Neural crest cell (in vitro differentiated cells): ENCODE measurements around the gene TRIM23. TPM values are rescaled to one million over a fixed set of nuclear protein-coding genes. Genes with fewer than 3 reads are reported as not detected.
A peak's percentile ranks its signal among the peaks of the same experiment; 100 is the strongest.

ENCODE experiments used
- DNase-seq: peaks from one replicate; pipeline ENCODE4 v3.0.0; 2021; ENCODE audit warnings: low read depth, mixed read lengths, low spot score
- H3K27ac Mint-ChIP-seq: one replicate; pipeline ENCODE4 v1.8.0; 2021; ENCODE audit warnings: mild to moderate bottlenecking, mixed read lengths; ENCODE audit not compliant: unreplicated experiment
- H3K27me3 Mint-ChIP-seq: 2 replicates; pipeline ENCODE4 v1.8.0; 2021; ENCODE audit warnings: low read depth, mild to moderate bottlenecking, mixed read lengths
- H3K36me3 Mint-ChIP-seq: 2 replicates; pipeline ENCODE4 v1.8.0; 2021; ENCODE audit warnings: low read depth, mild to moderate bottlenecking, mixed read lengths
- H3K4me1 Mint-ChIP-seq: 2 replicates; pipeline ENCODE4 v1.8.0; 2021; ENCODE audit warnings: mixed read lengths
- H3K4me3 Mint-ChIP-seq: one replicate; pipeline ENCODE4 v1.8.0; 2021; ENCODE audit warnings: mild to moderate bottlenecking, mixed read lengths
- H3K9me3 Mint-ChIP-seq: 2 replicates; pipeline ENCODE4 v1.8.0; 2021; ENCODE audit warnings: mixed read lengths
- total RNA-seq: library from RNA; stranded (reverse); gene quantifications from 2 replicates; pipeline ENCODE4 v1.2.1, GENCODE V29; 2021
- TF ChIP-seq, protein P1 (sequence below): fragments of 200-600 bp; sonication (generic); conservative IDR thresholded peaks from 2 replicates; pipeline ENCODE4 v1.5.0; 2021; ENCODE audit warnings: antibody characterized with exemption, mild to moderate bottlenecking

TRIM23 gene
- total RNA-seq, 1 donor from 2014 or later, result 12.7 TPM

DNA sequence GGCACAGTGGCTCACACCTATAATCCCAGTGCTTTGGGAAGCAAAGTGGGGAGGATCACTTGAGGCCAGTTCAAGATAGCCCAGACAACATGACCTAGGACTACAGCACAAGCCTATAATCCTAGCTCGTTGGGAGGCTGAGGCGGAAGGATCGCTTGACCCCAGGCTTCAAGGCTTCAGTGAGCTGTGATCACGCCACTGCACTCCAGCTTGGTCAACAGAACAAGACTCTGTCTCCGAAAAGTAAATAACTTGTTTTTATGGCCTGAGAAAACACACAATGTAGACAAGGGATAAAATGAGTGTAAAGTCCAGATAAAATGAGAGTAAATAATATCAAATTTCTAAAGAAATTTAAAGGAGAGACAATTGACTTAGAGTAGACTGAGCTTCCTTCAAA lies 27.0 kb upstream of the TRIM23 start:
- H3K36me3 Mint-ChIP-seq, result peaks cover 2% of the 10 kb centered on the region
- no peak overlapping the region for H3K27ac Mint-ChIP-seq
- no peak for DNase-seq
- H3K27me3 Mint-ChIP-seq, result no peaks in the 10 kb centered on the region
- TF ChIP-seq, protein P1, sequence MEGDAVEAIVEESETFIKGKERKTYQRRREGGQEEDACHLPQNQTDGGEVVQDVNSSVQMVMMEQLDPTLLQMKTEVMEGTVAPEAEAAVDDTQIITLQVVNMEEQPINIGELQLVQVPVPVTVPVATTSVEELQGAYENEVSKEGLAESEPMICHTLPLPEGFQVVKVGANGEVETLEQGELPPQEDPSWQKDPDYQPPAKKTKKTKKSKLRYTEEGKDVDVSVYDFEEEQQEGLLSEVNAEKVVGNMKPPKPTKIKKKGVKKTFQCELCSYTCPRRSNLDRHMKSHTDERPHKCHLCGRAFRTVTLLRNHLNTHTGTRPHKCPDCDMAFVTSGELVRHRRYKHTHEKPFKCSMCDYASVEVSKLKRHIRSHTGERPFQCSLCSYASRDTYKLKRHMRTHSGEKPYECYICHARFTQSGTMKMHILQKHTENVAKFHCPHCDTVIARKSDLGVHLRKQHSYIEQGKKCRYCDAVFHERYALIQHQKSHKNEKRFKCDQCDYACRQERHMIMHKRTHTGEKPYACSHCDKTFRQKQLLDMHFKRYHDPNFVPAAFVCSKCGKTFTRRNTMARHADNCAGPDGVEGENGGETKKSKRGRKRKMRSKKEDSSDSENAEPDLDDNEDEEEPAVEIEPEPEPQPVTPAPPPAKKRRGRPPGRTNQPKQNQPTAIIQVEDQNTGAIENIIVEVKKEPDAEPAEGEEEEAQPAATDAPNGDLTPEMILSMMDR, result no peak
- H3K4me3 Mint-ChIP-seq, result no peak overlapping the region
- no peaks in the 10 kb centered on the region for H3K9me3 Mint-ChIP-seq
- H3K4me1 Mint-ChIP-seq, result no peaks in the 10 kb centered on the region

DNA sequence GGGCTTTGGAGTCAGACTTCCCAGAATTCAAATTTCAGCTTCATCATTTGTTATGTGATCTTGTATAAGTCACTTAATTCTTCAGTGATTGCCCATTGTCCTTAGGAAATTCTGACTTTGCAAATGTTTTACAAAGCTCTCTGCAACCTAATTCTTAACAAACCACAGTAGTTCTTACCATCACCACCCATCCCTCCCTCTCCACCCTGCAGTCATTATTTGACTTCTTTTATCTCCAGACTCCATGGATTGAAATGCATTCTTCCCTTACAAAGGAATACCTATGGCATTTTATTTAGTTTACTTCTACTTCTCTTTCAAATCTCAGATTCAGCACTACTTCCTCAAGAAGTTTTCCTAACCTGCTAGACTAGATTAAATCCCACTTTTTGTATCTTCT lies 23.8 kb upstream of the TRIM23 start:
- H3K27ac Mint-ChIP-seq, result no peak overlapping the region
- peaks cover 2% of the 10 kb centered on the region for H3K36me3 Mint-ChIP-seq
- H3K27me3 Mint-ChIP-seq, result no peaks in the 10 kb centered on the region
- no peaks in the 10 kb centered on the region for H3K9me3 Mint-ChIP-seq
- TF ChIP-seq, protein P1, result no peak
- DNase-seq, result no peak
- H3K4me3 Mint-ChIP-seq, result no peak overlapping the region
- no peaks in the 10 kb centered on the region for H3K4me1 Mint-ChIP-seq

DNA sequence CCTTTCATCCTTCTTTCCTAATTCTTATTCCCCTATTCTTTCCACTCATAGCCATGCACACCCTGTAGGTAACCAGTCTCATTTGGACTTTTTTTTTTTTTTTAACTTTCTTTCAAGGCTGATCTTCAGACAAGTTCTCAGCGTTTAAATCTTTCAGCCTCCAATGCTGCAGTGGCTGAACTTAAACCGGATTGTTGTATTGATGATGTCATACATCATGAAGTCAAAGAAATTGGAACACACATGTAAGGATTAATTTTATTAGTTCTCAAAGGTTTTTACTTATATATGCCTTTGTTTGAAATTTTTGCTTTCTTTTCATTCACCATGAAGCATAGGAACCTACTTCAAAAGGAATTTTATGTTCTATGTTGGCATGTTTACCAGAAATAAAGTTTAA lies 22.8 kb upstream of the TRIM23 start:
- TF ChIP-seq, protein P1, result no peak
- H3K4me1 Mint-ChIP-seq, result no peaks in the 10 kb centered on the region
- H3K27ac Mint-ChIP-seq, result no peak overlapping the region
- no peaks in the 10 kb centered on the region for H3K27me3 Mint-ChIP-seq
- H3K4me3 Mint-ChIP-seq, result no peak overlapping the region
- H3K36me3 Mint-ChIP-seq, result peaks cover 2% of the 10 kb centered on the region
- no peak for DNase-seq
- H3K9me3 Mint-ChIP-seq, result no peaks in the 10 kb centered on the region

DNA sequence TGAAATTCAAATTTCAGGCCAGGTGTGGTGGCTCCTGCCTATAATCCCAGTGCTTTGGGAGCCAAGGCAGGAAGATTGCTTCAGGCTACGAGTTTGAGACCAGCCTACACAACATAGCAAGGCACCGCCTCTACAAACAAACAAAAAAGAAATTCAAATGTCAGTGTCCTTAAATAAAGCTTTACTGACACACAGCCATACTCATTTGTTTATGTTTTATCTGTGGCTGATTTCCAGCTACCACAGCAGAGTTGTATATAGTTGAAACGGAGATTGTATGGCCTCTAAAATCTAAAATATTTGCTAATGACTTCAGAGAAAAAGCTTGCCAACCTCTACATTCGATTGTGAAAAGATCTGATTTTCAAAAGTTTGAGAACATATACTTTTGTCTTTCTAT lies 16.1 kb upstream of the TRIM23 start:
- TF ChIP-seq, protein P1, result no peak

DNA sequence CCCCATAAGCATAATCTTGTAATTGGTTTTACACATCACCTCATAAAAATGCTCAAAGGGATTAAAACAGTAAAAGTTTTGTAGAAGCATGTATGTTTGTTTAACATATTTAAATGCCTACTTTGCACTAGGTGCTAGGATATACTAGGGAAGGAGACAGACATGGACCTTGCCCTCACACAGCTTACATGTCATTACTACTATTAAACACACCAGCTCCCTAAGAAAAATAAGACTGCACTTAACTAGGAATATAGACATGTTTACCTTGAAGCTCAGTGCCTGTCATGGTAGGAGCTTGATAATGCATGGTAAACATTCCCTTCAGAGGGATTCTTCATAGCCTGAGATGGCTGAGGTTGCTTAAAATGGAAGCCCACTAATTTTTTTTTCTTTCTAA lies 6.8 kb upstream of the TRIM23 start:
- DNase-seq, result no peak
- TF ChIP-seq, protein P1, result no peak
- Mint-ChIP-seq H3K4me1 (peaks cover 5% of the 10 kb centered on the region), H3K27ac (no peak overlapping the region), H3K36me3 (peaks cover 7% of the 10 kb centered on the region), H3K9me3 (no peaks in the 10 kb centered on the region), H3K4me3 (peak overlapping the region; percentile 51), H3K27me3 (no peaks in the 10 kb centered on the region)

More for the DNA sequence above, 16.1 kb upstream of the TRIM23 start:
- no peak for DNase-seq
- H3K4me1 Mint-ChIP-seq, result no peaks in the 10 kb centered on the region
- H3K27ac Mint-ChIP-seq, result no peak overlapping the region
- no peaks in the 10 kb centered on the region for H3K27me3 Mint-ChIP-seq
- H3K9me3 Mint-ChIP-seq, result no peaks in the 10 kb centered on the region
- no peak overlapping the region for H3K4me3 Mint-ChIP-seq
- peaks cover 17% of the 10 kb centered on the region for H3K36me3 Mint-ChIP-seq

DNA sequence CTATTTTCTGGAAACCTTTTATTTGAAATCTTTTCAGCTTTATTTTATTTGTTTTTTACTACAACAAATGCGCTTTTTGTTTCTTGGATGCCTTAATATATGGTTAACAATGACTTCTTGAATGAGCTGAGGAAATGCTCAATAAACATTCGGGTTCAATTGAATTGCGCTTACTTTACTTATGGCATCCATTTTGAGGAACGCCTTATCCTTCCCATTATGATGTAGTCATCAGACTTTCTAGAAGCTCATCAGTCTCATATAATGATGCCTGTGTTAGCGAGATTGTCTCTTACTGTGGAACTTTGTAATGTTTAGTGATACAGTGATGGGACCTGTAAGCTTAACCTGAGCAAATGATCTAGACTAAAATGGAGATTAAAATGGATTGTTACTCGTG lies 1.6 kb upstream of the TRIM23 start:
- DNase-seq, result no peak
- H3K36me3 Mint-ChIP-seq, result peaks cover 7% of the 10 kb centered on the region
- H3K9me3 Mint-ChIP-seq, result no peaks in the 10 kb centered on the region
- H3K4me1 Mint-ChIP-seq, result peaks cover 34% of the 10 kb centered on the region
- TF ChIP-seq, protein P1, result no peak
- no peaks in the 10 kb centered on the region for H3K27me3 Mint-ChIP-seq
- H3K4me3 Mint-ChIP-seq, result peak overlapping the region; percentile 100
- peak overlapping the region; percentile 43 for H3K27ac Mint-ChIP-seq
